GM12878 (cell line): ENCODE measurements around the gene RAB36. TPM values are rescaled to one million over a fixed set of nuclear protein-coding genes. Genes with fewer than 3 reads are reported as not detected.

Experiments used
- ATAC-seq: fragments of 200-7000 bp; cut with Tn5 transposase; 3 replicates; pipeline ENCODE4 v1.9.1; 2020; ENCODE audit warnings: mild to moderate bottlenecking, moderate library complexity
- BruUV-seq: library from RNA; stranded (reverse); fragments of 400-500 nt; replicated peaks from 2 replicates; lab custom pipeline; 2021; lab: Mats Ljungman, UMichigan
- CTCF ChIA-PET: fragments of 300-600 bp; sonication (Branson Sonifier 250); formaldehyde crosslinking; extraction: SDS; loops from one replicate; lab custom pipeline; 2021; ENCODE audit warnings: inconsistent platforms; lab: Yijun Ruan, JAX
- POLR2A ChIA-PET: fragments of 350-600 bp; formaldehyde crosslinking; extraction: SDS; loops from one replicate; lab custom pipeline; 2021; ENCODE audit warnings: inconsistent platforms; lab: Charles Lee
- RAD21 ChIA-PET: fragments of 300-600 bp; sonication (Branson Sonifier 250); formaldehyde crosslinking; loops from one replicate; lab custom pipeline; 2023; ENCODE audit warnings: antibody characterized with exemption; ENCODE audit not compliant: unreplicated experiment; lab: Charles Lee
- SMC1A ChIA-PET: fragments of 300-600 bp; sonication (Branson Sonifier 250); formaldehyde crosslinking; loops from one replicate; lab custom pipeline; 2023; ENCODE audit not compliant: unreplicated experiment, uncharacterized antibody; lab: Charles Lee
- DNase-seq: peaks from one replicate; pipeline ENCODE4 v3.0.0-alpha.2; 2011; ENCODE audit warnings: low read depth, low spot score
- FAIRE-seq: peaks from 3 replicates; lab custom pipeline; 2011; peaks lifted over from hg19 to GRCh38; lab: Jason Lieb, UNC
- H2AFZ ChIP-seq: 2 replicates; pipeline ENCODE4 v1.6.0; 2011; ENCODE audit warnings: low read depth, low read length, control low read depth; ENCODE audit not compliant: control insufficient read depth
- H3K27ac ChIP-seq: 2 replicates; pipeline ENCODE4 v1.5.1; 2011; ENCODE audit warnings: control low read depth; ENCODE audit not compliant: control insufficient read depth, insufficient read depth
- H3K27me3 ChIP-seq, 2 experiments: replicated peaks in 1 of 2; 2 replicates each; pipeline versions ENCODE4 v1.6.0 to v1.6.1; 2011; ENCODE audit warnings: low read length in 1 of 2; ENCODE audit not compliant: control insufficient read depth in 2 of 2, insufficient read depth in 2 of 2
- H3K36me3 ChIP-seq, 2 experiments: 2 replicates each; pipeline ENCODE4 v1.5.1; 2011; ENCODE audit warnings: low read length in 1 of 2; ENCODE audit not compliant: control insufficient read depth in 2 of 2, insufficient read depth in 2 of 2
- H3K4me1 ChIP-seq: 2 replicates; pipeline ENCODE4 v1.6.1; 2011; ENCODE audit warnings: mild to moderate bottlenecking, low read length, moderate library complexity, mixed read lengths; ENCODE audit not compliant: control insufficient read depth, insufficient read depth
- H3K4me2 ChIP-seq: 2 replicates; pipeline ENCODE4 v1.6.0; 2011; ENCODE audit warnings: control low read depth; ENCODE audit not compliant: control insufficient read depth, insufficient read depth
- H3K4me3 ChIP-seq: fragments of 200-600 bp; sonication (generic); 2 replicates; pipeline ENCODE4 v1.5.1; 2016
- H3K79me2 ChIP-seq: 2 replicates; pipeline ENCODE4 v1.6.0; 2011; ENCODE audit warnings: low read length; ENCODE audit not compliant: control insufficient read depth, insufficient read depth
- H3K9ac ChIP-seq: 2 replicates; pipeline ENCODE4 v1.8.0; 2011; ENCODE audit warnings: low read length, control low read depth, mixed read lengths; ENCODE audit not compliant: control insufficient read depth, insufficient read depth
- H3K9me3 ChIP-seq: replicated peaks from 3 replicates; pipeline ENCODE4 v1.5.1; 2011; ENCODE audit warnings: mild to moderate bottlenecking, low read length; ENCODE audit not compliant: control insufficient read depth, insufficient read depth
- H4K20me1 ChIP-seq: 2 replicates; pipeline ENCODE4 v1.6.0; 2011; ENCODE audit not compliant: control insufficient read depth, insufficient read depth
- BCL11A ChIP-seq: IDR thresholded peaks from 2 replicates; pipeline ENCODE4 v1.6.1; 2011; ENCODE audit warnings: low read depth, low read length
- BRCA1 ChIP-seq: IDR thresholded peaks from 2 replicates; pipeline ENCODE4 v1.6.1; 2011; ENCODE audit warnings: low read depth, low read length, improper control_type of control experiment
- EGR1 ChIP-seq, 2 experiments: IDR thresholded peaks; 1 replicate in 1 of 2; 2 replicates in 1 of 2; pipeline ENCODE4 v1.6.1; 2011 to 2012; ENCODE audit warnings: low read depth in 2 of 2, low read length in 2 of 2, borderline replicate concordance in 1 of 2, mild to moderate bottlenecking in 1 of 2, moderate library complexity in 1 of 2
- EZH2 ChIP-seq: IDR thresholded peaks from 2 replicates; pipeline ENCODE4 v1.6.1; 2012; ENCODE audit warnings: low read depth, mild to moderate bottlenecking, control low read depth, inconsistent platforms, low read length, borderline replicate concordance; ENCODE audit not compliant: control insufficient read depth
- RCOR1 ChIP-seq: conservative IDR thresholded peaks from 2 replicates; pipeline ENCODE4 v1.6.1; 2012; ENCODE audit warnings: low read depth, low read length, improper control_type of control experiment
- STAT3 ChIP-seq: IDR thresholded peaks from 2 replicates; pipeline ENCODE4 v1.6.1; 2011; ENCODE audit warnings: low read depth, low read length, improper control_type of control experiment
- ZZZ3 ChIP-seq: IDR thresholded peaks from 2 replicates; pipeline ENCODE4 v1.6.1; 2011; ENCODE audit warnings: low read depth; ENCODE audit not compliant: control insufficient read depth, insufficient read length
- WGBS: methylation state at CpG from one replicate; pipeline ENCODE4 v1.1.6; 2016; ENCODE audit warnings: low lambda C conversion rate; ENCODE audit not compliant: insufficient replicate concordance, insufficient coverage; ENCODE audit errors: missing lambda C conversion rate; 5-methylcytosine and 5-hydroxymethylcytosine counted together
- in situ Hi-C: fragments of 300-500 bp; cut with MboI; formaldehyde crosslinking; loops from 9 replicates; pipeline ENCODE4 v1.14.3; 2018; ENCODE audit warnings: mixed read lengths
- intact Hi-C: fragments of 100-400 bp; cut with micrococcal nuclease; formaldehyde crosslinking; loops from one replicate; pipeline ENCODE4 v1.14.2; 2022; ENCODE audit not compliant: unreplicated experiment
- polyA plus RNA-seq, 11 experiments: library from polyadenylated mRNA; depleted of rRNA in 4 of 11; unstranded in 6 of 11; stranded (reverse) in 5 of 11; fragments of >200 nt; fragmentation: Nextera tagmentation in 4 of 11; fragmentation: Illumina TruSeq in 1 of 11; extraction: Ambion mirVana in 4 of 11; extraction: Trizol in 1 of 11; gene quantifications; 1 replicate in 1 of 11; 2 replicates in 10 of 11; pipeline versions ENCODE4 v1.2.1 to v1.2.3, GENCODE V29; 2011 to 2016; ENCODE audit warnings: inconsistent platforms in 2 of 11, missing spikeins in 2 of 11, low read depth in 1 of 11
- total RNA-seq, 4 experiments: library from RNA; depleted of rRNA in 3 of 4; stranded (reverse); fragments of >200 nt in 3 of 4; fragmentation: Illumina TruSeq in 1 of 4; extraction: Trizol in 1 of 4; gene quantifications; 2 replicates each; pipeline versions ENCODE4 v1.2.1 to v1.2.3, GENCODE V29; 2013 to 2021
- TF ChIP-seq, protein P1 (sequence below): fragments of 450-650 bp; IDR thresholded peaks from 2 replicates; pipeline ENCODE4 v1.6.1; 2018; ENCODE audit warnings: borderline replicate concordance, mild to moderate bottlenecking; ENCODE audit not compliant: partially characterized antibody

The RAB36 gene
- total and polyA plus RNA-seq, 10 of the 15 experiments (the other 5 are each of a cell fraction or from before 2014, with no cell fraction given): 0.31 to 2.7 (median 1.1) TPM

DNA sequence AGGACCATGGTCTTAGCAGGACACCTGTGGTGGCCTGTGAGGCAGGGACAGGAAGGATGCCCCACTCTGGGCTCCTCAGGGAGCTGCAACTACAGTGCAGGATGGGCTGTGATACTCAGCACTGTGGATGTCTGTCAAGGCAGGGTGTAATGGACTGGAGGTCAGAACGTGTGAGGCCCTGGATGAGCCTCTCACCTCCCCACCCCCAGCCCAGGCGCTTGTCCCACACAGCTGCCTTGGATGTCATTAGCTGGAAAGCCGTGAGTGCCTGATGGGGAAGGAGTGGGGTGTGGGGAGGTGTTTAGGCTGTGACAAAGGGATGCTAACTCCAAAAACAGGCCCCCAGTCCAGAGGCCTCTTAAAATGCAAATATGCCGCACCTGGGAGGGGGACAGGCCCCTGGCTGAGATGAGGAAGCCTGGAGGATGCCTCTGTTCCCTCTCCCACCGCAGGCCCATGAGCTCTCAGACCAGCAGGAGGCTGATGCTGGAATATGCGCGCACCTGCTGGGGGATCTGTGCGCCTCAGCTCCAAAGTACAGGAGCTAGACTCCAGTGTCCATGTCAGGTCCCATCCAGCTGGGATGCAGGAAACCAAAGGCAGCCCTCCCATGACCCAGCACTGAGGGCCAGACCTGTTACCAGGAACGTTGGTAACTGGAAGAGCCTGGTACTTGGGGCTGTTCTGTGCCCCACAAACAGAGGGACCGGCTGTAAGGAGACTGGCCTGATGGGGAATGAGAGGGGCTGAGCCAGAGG is 28.6 kb upstream of the RAB36 start:
- ChIA-PET SMC1A (interaction anchor here (0.8 kb wide), 1 partner anchor 157 kb away, joined by 3 read pairs; no protein-coding TSS in a partner anchor), RAD21 (no interaction called here), CTCF (interaction anchor here (13.8 kb wide), 1 partner anchor 158 kb away, joined by 211 read pairs; no protein-coding TSS in a partner anchor)
- no peaks in the 10 kb centered on the region for H3K36me3 ChIP-seq
- H3K79me2 ChIP-seq: no peaks in the 10 kb centered on the region
- H3K27ac ChIP-seq: no peak overlapping the region
- no peaks in the 10 kb centered on the region for H3K9me3 ChIP-seq
- in situ Hi-C loops: no loop called here
- H3K4me1 ChIP-seq: no peaks in the 10 kb centered on the region
- H3K4me2 ChIP-seq: no peak overlapping the region
- no peaks in the 10 kb centered on the region for H4K20me1 ChIP-seq
- ATAC-seq: no peak
- TF ChIP-seq BCL11A (no peak), EGR1 (IDR thresholded peaks at IDR 0.05; ENCODE audit: borderline replicate concordance in 1 of 2, low read depth in 2 of 2, low read length in 2 of 2) (no peak), STAT3 (no peak), BRCA1 (no peak), ZZZ3 (no peak), RCOR1 (no peak), EZH2 (no peak)
- TF ChIP-seq, protein P1, sequence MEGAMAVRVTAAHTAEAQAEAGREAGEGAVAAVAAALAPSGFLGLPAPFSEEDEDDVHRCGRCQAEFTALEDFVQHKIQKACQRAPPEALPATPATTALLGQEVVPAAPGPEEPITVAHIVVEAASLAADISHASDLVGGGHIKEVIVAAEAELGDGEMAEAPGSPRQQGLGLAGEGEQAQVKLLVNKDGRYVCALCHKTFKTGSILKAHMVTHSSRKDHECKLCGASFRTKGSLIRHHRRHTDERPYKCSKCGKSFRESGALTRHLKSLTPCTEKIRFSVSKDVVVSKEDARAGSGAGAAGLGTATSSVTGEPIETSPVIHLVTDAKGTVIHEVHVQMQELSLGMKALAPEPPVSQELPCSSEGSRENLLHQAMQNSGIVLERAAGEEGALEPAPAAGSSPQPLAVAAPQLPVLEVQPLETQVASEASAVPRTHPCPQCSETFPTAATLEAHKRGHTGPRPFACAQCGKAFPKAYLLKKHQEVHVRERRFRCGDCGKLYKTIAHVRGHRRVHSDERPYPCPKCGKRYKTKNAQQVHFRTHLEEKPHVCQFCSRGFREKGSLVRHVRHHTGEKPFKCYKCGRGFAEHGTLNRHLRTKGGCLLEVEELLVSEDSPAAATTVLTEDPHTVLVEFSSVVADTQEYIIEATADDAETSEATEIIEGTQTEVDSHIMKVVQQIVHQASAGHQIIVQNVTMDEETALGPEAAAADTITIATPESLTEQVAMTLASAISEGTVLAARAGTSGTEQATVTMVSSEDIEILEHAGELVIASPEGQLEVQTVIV: no peak
- TF ChIP-seq, all 136 proteins: peak for 0
- POLR2A ChIA-PET: no interaction called here
- no peak overlapping the region for H3K9ac ChIP-seq
- no peak overlapping the region for H3K4me3 ChIP-seq
- 54% methylated on average over 10 of the region's 10 CpGs for WGBS
- no peak overlapping the region for H2AFZ ChIP-seq
- no peaks in the 10 kb centered on the region for H3K27me3 ChIP-seq
- BruUV-seq: no TSS peak
- no peak for FAIRE-seq
- intact Hi-C loops: no loop called here
- DNase-seq: no peak
